HEK293T (cell line): Measurements from ENCODE around the gene ELMO2.

Experiments
- CTCF ChIA-PET: fragments of 350-600 bp; formaldehyde crosslinking; extraction: SDS; loops from one replicate; lab custom pipeline; 2021; ENCODE audit warnings: antibody characterized with exemption, inconsistent platforms; lab: Yijun Ruan, JAX
- POLR2A ChIA-PET: fragments of 350-600 bp; formaldehyde crosslinking; extraction: SDS; loops from one replicate; lab custom pipeline; 2020; ENCODE audit warnings: antibody characterized with exemption, inconsistent platforms; lab: Yijun Ruan, JAX
- DNase-seq: peaks from one replicate; pipeline ENCODE4 v3.0.0; 2012; ENCODE audit warnings: mixed read lengths; ENCODE audit errors: extremely low spot score
- ARNT ChIP-seq: fragments of 450-650 bp; IDR thresholded peaks from 2 replicates; pipeline ENCODE4 v1.6.1; 2017; ENCODE audit warnings: mild to moderate bottlenecking
- BHLHE40 ChIP-seq: fragments of 450-650 bp; IDR thresholded peaks from 2 replicates; pipeline ENCODE4 v1.6.1; 2016; ENCODE audit warnings: mild to moderate bottlenecking, moderate library complexity, borderline replicate concordance
- CTBP1 ChIP-seq: fragments of 450-650 bp; IDR thresholded peaks from 2 replicates; pipeline ENCODE4 v1.6.1; 2016; ENCODE audit warnings: borderline replicate concordance
- ELF4 ChIP-seq: fragments of 450-650 bp; IDR thresholded peaks from 2 replicates; pipeline ENCODE4 v1.6.1; 2017; ENCODE audit warnings: antibody characterized with exemption
- FOXA1 ChIP-seq: fragments of 450-650 bp; IDR thresholded peaks from 2 replicates; pipeline ENCODE4 v1.6.1; 2016; ENCODE audit warnings: mild to moderate bottlenecking
- FOXK2 ChIP-seq: fragments of 450-650 bp; IDR thresholded peaks from 2 replicates; pipeline ENCODE4 v1.6.1; 2016; ENCODE audit warnings: mild to moderate bottlenecking
- FOXM1 ChIP-seq: fragments of 450-650 bp; IDR thresholded peaks from 2 replicates; pipeline ENCODE4 v1.6.1; 2017; ENCODE audit warnings: mild to moderate bottlenecking, borderline replicate concordance
- HDGF ChIP-seq: fragments of 450-650 bp; IDR thresholded peaks from 2 replicates; pipeline ENCODE4 v1.6.1; 2017; ENCODE audit warnings: antibody characterized with exemption, borderline replicate concordance
- L3MBTL2 ChIP-seq: fragments of 450-650 bp; conservative IDR thresholded peaks from 2 replicates; pipeline ENCODE4 v1.6.1; 2016; ENCODE audit warnings: mild to moderate bottlenecking
- LEF1 ChIP-seq: fragments of 450-650 bp; IDR thresholded peaks from 2 replicates; pipeline ENCODE4 v1.6.1; 2017; ENCODE audit warnings: mild to moderate bottlenecking, borderline replicate concordance
- NFRKB ChIP-seq: fragments of 450-650 bp; IDR thresholded peaks from 2 replicates; pipeline ENCODE4 v1.6.1; 2016; ENCODE audit warnings: mild to moderate bottlenecking, moderate library complexity
- PKNOX1 ChIP-seq: fragments of 450-650 bp; IDR thresholded peaks from 2 replicates; pipeline ENCODE4 v1.6.1; 2016
- SP1 ChIP-seq: fragments of 450-650 bp; IDR thresholded peaks from 2 replicates; pipeline ENCODE4 v1.6.1; 2017
- SUZ12 ChIP-seq: fragments of 450-650 bp; IDR thresholded peaks from 2 replicates; pipeline ENCODE4 v1.6.1; 2016; ENCODE audit warnings: mild to moderate bottlenecking
- TARDBP ChIP-seq: fragments of 450-650 bp; IDR thresholded peaks from 2 replicates; pipeline ENCODE4 v1.6.1; 2016
- ZNF384 ChIP-seq: fragments of 450-650 bp; IDR thresholded peaks from 2 replicates; pipeline ENCODE4 v1.6.1; 2016

The ELMO2 gene

GRCh38 chr20:46324960-46325703 is 81.3 kb downstream of the ELMO2 start:
- DNase-seq = peak; percentile 66
- CTCF ChIA-PET = interaction anchor here (1.5 kb wide), 1 partner anchor 13 kb away, joined by 4 read pairs; no protein-coding TSS in a partner anchor
- POLR2A ChIA-PET = no interaction called here
- no peak for TF ChIP-seq FOXA1
- TF ChIP-seq LEF1 = no peak
- TF ChIP-seq CTBP1 = no peak
- TF ChIP-seq FOXK2 = no peak
- TF ChIP-seq PKNOX1 = no peak
- TF ChIP-seq L3MBTL2 = no peak
- TF ChIP-seq SP1 = no peak
- TF ChIP-seq HDGF = no peak
- no peak for TF ChIP-seq ARNT
- TF ChIP-seq SUZ12 = no peak
- no peak for TF ChIP-seq BHLHE40
- no peak for TF ChIP-seq ZNF384
- TF ChIP-seq ELF4 = no peak
- no peak for TF ChIP-seq NFRKB
- TF ChIP-seq TARDBP = no peak
- no peak for TF ChIP-seq FOXM1

GRCh38 chr20:46324379-46324778 is 82.0 kb downstream of the ELMO2 start:
- DNase-seq = no peak
- ChIA-PET CTCF (interaction anchor here (1.5 kb wide), 1 partner anchor 12 kb away, joined by 4 read pairs; no protein-coding TSS in a partner anchor), POLR2A (no interaction called here)
- TF ChIP-seq ZNF384 = no peak
- TF ChIP-seq BHLHE40 = no peak
- no peak for TF ChIP-seq FOXA1
- TF ChIP-seq TARDBP = no peak
- TF ChIP-seq FOXK2 = no peak
- no peak for TF ChIP-seq ARNT
- TF ChIP-seq CTBP1 = no peak
- TF ChIP-seq SP1 = no peak
- no peak for TF ChIP-seq ELF4
- no peak for TF ChIP-seq NFRKB
- no peak for TF ChIP-seq HDGF
- no peak for TF ChIP-seq PKNOX1
- no peak for TF ChIP-seq SUZ12
- no peak for TF ChIP-seq FOXM1
- TF ChIP-seq LEF1 = no peak
- TF ChIP-seq L3MBTL2 = no peak

GRCh38 chr20:46323557-46323956 is 82.9 kb downstream of the ELMO2 start:
- ChIA-PET CTCF (no interaction called here), POLR2A (no interaction called here)
- TF ChIP-seq HDGF (no peak), SP1 (no peak), FOXM1 (no peak), CTBP1 (no peak), FOXK2 (no peak), ZNF384 (no peak), BHLHE40 (no peak), ARNT (no peak), SUZ12 (no peak), NFRKB (no peak), PKNOX1 (no peak), TARDBP (no peak), ELF4 (no peak), L3MBTL2 (no peak), LEF1 (no peak), FOXA1 (no peak)
- DNase-seq = no peak

GRCh38 chr20:46322641-46323040 is 83.8 kb downstream of the ELMO2 start:
- no peak for DNase-seq
- TF ChIP-seq NFRKB (no peak), L3MBTL2 (no peak), FOXK2 (no peak), BHLHE40 (no peak), FOXA1 (no peak)
- ChIA-PET CTCF (no interaction called here), POLR2A (no interaction called here)

- ChIA-PET POLR2A (no interaction called here), CTCF (no interaction called here)
- TF ChIP-seq ARNT = no peak
- DNase-seq = no peak
Measured at GRCh38 chr20:46317685-46318177, 88.7 kb downstream of the ELMO2 start.
